ENCODE measurements around the gene MAPK8. TPM values are rescaled to one million over a fixed set of nuclear protein-coding genes. Genes with fewer than 3 reads are reported as not detected.

Gene MAPK8
- polyA plus RNA-seq, 1 donor = 38.8 TPM

DNA sequence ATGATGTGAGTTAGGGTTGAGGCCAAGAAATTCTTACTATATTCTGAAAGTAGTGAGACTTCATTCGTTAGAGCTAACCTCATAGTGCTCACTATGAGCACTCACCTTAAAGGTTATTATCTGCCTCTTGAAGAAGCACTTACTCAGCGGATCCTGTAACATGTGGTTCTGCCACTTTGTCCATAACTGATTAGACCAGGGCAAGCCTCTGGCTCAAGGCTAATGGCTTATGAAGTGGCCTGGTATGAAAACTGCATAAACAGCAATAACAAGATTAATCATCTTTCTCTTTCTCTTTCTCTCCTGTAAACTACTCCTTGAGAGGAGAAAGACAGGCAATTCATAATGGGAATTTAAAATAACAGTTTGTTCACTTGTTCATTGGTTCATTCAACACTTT lies 82.8 kb downstream of the MAPK8 start:
- DNase-seq = no peak

DNA sequence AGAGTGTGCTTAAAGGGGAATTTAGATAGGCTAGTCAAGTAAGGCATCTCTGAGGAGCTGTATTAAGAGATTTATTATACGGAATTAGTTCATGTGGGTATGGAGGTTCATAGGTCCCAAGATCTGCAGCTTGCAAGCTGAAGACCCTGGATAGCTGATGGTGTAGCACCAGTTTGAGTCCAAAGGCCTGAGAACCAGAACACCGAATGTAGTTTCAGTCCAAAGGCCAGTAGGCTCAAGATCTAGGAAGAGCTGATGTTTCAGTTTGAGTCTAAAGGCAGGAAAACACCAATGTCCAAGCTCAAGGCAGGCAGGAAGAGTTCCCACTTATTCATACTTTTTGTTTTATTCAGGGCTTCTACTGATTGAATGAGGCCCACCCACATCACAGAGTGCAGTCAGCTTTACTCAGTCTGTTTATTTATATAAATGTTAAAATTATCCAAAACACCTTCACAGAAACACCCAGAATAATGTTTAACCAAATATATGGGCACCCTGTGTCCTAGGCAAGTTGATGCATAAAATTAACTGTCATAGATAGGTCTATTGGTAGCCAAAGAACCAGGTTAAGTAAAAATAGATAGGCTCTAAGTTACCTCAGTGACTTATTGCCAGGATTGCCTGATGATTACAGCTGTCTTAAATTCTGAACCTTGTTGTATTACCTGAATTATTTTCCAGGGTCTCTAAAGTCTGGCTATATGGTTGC lies 83.5 kb downstream of the MAPK8 start:
- no peak for DNase-seq

DNA sequence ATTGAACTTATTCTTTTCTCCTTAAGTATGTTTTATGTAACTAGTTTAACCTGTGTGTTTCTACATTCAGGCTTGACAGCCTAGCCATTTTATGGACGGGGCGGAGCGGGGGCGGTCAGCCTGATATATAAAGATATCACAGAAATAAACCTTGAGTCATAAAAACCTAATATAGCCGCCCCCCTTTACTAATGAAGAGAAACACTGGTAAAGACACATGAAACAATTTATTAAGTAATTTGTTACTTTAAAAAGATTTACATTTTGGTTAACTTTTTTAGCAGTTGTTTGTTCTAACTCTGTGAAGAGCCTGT lies 84.0 kb downstream of the MAPK8 start:
- no peak for DNase-seq

DNA sequence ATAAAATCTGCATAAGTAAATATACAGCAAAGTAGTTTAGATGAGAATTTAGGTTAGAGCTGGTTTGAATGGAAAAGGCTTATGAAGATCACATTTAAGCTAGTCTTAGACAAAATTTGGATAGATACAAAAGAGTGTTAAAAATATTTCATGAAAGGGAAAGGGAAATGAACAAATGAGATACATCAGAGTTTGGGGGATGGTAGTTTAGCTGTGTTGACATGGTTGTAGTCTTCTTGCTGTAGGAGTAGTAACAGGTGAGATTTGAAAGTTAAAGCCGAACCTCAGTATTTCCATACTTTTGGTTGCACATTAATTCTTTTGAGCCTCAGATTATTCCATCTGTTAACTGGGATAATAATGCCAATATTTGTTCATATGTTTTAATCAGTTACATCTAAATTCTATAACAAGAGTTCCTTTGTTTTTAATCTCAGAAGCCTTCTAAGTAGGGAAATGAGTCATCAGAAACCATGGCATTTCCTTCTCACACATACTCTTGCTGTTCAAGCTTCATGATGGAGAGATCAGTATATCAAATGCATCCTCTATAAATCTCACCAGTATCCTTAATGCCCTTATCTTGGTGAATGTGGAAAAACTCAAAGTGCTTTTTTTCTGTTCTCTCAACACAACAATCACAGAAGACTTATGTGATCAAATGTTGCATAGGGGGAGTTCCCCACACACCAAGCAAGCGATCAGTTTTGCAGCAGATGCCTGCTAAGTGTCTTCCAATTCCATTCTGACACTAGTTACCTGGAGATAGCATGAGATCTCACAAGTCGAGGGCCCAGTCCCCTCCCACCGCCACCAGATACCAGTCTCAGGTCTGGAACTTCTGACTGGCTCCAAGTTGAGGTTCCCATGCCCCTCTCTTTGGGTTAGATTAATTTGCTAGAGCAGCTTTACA lies 84.7 kb downstream of the MAPK8 start:
- DNase-seq = no peak

DNA sequence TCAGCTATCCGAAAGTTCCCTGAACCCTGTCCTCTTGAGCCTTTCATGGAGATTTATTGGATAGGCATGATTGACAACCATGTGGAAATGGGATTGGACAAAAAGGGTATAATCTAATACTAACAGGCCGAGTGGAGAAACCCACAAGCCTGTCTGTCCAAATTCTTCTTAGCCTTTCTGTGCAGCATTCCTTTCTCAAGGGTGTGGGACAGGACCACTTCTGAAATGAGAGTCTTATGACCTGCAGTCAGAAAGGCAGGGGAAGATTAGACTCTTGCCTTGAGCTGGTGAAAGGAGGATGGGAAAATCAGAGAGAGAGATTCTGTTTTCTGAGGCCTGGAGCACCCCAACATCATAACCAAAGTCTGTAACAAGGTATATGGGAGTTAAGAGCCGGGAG lies 85.5 kb downstream of the MAPK8 start:
- no peak for DNase-seq

- no peak for DNase-seq
Measured at GRCh38 chr10:48398261-48398660, 91.8 kb downstream of the MAPK8 start.

DNA sequence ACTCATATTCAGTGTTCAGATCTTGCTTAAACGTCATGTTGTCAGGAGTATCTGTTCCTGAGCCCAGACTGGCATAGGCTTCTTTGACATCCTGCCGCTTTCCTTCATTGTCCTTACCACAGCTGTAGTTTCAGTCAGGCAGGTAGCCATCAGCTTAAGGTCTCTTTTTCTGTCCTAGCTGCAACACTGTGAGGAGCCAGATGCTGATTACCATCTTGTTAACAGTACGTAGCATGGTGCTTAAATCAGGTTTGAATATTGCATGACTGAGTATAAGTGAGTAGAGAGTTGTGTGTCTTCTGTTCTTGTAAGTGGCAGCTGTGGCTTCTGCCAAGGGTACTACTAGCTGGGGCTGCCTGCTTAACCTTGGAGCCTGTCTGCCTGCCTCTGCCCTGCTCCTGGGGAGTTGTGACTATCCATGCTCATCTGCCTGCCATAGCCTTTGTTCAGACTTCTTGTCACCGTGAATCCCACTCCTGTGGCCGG lies 92.6 kb downstream of the MAPK8 start:
- no peak for DNase-seq

DNA sequence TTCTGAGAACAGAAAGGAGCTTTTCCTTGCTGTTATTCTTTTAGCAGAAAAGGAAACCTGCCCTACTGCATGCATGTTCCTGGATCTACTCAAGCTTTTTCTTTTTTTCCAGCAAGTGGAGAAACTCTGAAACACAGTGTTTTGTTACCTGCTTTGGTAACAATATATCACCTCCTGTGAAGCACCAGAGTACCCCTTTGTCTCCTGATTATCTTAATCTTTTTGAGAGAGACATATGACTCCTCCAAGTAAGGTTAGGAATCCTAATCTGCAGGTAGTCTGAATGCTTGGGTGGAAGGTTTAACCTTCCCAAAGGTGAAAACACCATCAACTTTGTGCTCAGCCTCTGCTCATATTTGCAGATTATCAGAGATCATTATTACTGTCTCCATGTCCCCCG lies 93.1 kb downstream of the MAPK8 start:
- DNase-seq = no peak

DNA sequence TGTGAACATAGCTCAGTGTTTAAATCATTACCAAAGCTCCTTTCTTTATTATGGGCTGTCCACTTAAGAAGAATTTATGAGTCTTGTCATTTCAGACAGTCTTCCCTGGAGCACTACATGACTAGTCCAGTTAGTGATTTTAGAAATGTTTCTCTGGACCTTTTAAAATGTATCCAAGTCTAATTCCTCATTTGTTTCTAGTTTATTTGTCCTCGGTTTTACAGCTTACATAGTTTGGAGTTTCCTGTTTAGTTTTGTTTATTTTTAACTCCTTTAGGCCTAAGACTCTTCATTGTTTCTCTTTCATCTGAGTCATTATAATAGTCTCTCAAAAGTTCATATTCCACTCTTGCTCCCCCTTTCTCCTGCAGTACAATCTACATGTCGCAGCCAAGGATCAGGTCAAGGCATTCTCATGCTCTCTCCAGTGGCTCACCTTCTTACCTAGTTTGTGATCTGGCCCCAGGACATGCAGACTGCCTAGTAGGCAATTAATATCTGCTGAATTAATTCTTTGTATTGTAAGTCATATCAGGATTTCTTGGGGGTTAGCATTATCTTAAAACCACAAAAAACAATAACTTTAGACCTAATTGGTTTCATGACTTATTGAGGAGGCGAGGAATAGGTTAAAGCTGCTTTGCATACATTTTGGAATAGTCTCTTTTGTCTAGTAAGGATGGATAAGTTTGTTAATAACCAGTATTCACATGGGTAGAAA lies 93.8 kb downstream of the MAPK8 start:
- no peak for DNase-seq

- DNase-seq = no peak
Measured at GRCh38 chr10:48400850-48401220, 94.4 kb downstream of the MAPK8 start.

DNA sequence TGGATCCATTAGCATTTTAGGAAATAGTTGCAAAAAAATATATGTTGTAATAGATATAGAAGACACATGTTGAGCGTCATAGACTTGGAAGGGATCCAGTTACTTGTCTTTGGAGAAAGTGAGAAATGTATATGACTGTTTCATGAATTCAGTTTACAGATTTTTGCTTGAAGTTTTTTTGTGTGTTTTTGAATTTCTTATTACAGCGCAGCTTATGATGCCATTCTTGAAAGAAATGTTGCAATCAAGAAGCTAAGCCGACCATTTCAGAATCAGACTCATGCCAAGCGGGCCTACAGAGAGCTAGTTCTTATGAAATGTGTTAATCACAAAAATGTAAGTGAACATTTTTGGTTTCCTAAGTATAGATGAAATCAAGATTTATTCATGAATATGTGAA lies 98.2 kb downstream of the MAPK8 start:
- no peak for DNase-seq

DNA sequence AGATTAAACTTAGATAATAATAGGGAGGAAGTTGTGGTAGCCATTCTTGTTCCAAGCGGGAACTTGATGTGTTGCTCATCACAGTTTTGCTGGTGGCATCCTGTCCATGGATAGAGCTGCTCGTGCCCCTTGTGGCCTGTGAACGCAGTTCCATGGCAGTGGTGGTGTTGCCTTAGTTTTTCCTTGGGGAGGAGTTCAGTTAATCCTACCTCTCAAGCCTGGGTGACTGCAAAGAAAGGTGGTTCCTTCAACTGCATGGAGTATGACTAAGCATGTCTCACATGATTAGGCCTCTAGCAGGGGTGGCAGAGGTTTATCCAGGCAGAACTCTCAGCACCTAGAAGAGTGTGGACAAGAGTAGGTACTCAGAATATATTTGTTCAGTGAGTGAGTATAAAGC lies 99.7 kb downstream of the MAPK8 start:
- no peak for DNase-seq

GRCh38 chr10:48406658-48407057 lies 100.2 kb downstream of the MAPK8 start:
- no peak for DNase-seq

- DNase-seq = no peak
Measured at GRCh38 chr10:48410503-48410902, 104.0 kb downstream of the MAPK8 start.

- DNase-seq = no peak
Measured at GRCh38 chr10:48411510-48411909, 105.0 kb downstream of the MAPK8 start.

- no peak for DNase-seq
Measured at GRCh38 chr10:48412081-48412480, 105.6 kb downstream of the MAPK8 start.

GRCh38 chr10:48412933-48413332 lies 106.5 kb downstream of the MAPK8 start:
- no peak for DNase-seq

- no peak for DNase-seq
Measured at GRCh38 chr10:48414160-48414559, 107.7 kb downstream of the MAPK8 start.

GRCh38 chr10:48414778-48415177 lies 108.3 kb downstream of the MAPK8 start:
- no peak for DNase-seq

DNA sequence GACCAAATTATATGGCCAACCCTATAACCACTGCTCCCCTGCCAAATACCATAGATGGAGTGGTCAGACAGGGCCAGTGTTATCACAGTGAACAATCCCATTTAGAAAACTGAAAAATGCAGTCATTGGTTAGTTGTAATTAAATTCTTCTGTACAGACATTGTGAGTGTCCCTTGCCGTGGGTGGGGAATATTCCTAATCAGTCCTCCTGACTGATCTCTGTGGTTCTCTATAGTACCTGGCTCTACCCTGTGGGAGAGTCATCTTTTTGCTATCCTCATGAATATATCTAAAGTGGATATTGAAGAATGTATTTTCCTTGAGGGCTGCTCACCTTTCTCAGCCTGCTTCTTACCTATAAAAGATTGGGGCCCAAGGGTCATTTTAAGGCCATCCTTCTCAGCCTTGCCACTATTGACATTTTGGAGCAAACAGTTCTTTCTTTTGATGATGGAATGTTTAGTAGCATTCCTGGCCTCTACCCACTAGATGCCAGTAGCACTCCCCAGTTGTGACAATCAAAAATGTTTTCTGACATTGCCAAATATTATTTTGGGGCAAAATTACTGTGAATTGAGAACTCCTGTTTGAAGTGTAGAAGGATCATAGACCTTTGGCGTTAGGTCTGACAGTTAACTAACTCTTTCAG lies 110.2 kb downstream of the MAPK8 start:
- DNase-seq = no peak

GRCh38 chr10:48417374-48417773 lies 110.9 kb downstream of the MAPK8 start:
- DNase-seq = no peak

- no peak for DNase-seq
Measured at GRCh38 chr10:48418189-48418788, 111.8 kb downstream of the MAPK8 start.

Data from hindlimb muscle (tissue), 1 donor.